Common myeloid progenitor, CD34-positive (primary cell): ENCODE data around the gene CHST3.
"Not testable (repeated sequence)": the region's sequence is repeated elsewhere in the genome, so short reads cannot be mapped to it uniquely, and the experiment has no call there.

Source experiments
- CTCF ChIA-PET: fragments of 350-600 bp; sonication (Branson Sonifier 250); formaldehyde crosslinking; loops from one replicate; lab custom pipeline; 2021; ENCODE audit warnings: antibody characterized with exemption; lab: Charles Lee
- POLR2A ChIA-PET: fragments of 350-600 bp; sonication (Branson Sonifier 250); formaldehyde crosslinking; loops from one replicate; lab custom pipeline; 2021; ENCODE audit warnings: antibody characterized with exemption; lab: Charles Lee
- DNase-seq, 3 donors: peaks; one replicate each; pipeline versions ENCODE4 v3.0.0 to v3.0.0-alpha.2; 2013
- H3K27ac ChIP-seq, 2 experiments: 1 replicate in 1 of 2; 2 replicates in 1 of 2; pipeline ENCODE4 v1.7.0; 2013; ENCODE audit warnings: inconsistent platforms in 2 of 2, low read length in 2 of 2, mild to moderate bottlenecking in 2 of 2, low read depth in 1 of 2, moderate library complexity in 1 of 2; ENCODE audit not compliant: severe bottlenecking in 2 of 2, insufficient read depth in 1 of 2, poor library complexity in 1 of 2
- H3K27me3 ChIP-seq, 5 experiments: replicated peaks in 2 of 5; 1 replicate in 3 of 5; 2 replicates in 2 of 5; pipeline versions ENCODE4 v1.6.1 to v1.7.0; 2013; ENCODE audit warnings: low read length in 4 of 5, mild to moderate bottlenecking in 2 of 5, moderate library complexity in 2 of 5, inconsistent platforms in 1 of 5; ENCODE audit not compliant: insufficient read depth in 5 of 5, control insufficient read depth in 4 of 5
- H3K36me3 ChIP-seq, 4 experiments: 1 replicate in 2 of 4; 2 replicates in 2 of 4; pipeline versions ENCODE4 v1.6.1 to v1.7.0; 2013; ENCODE audit warnings: low read length in 3 of 4, control low read depth in 1 of 4, mild to moderate bottlenecking in 1 of 4; ENCODE audit not compliant: control insufficient read depth in 4 of 4, insufficient read depth in 4 of 4
- H3K4me1 ChIP-seq, 4 experiments: 1 replicate in 3 of 4; 2 replicates in 1 of 4; pipeline versions ENCODE4 v1.6.1 to v1.7.1; 2013; ENCODE audit warnings: low read length in 3 of 4, mild to moderate bottlenecking in 3 of 4, control low read depth in 1 of 4, inconsistent platforms in 1 of 4, moderate library complexity in 1 of 4; ENCODE audit not compliant: control insufficient read depth in 4 of 4, insufficient read depth in 4 of 4; ENCODE audit errors: control extremely low read depth in 1 of 4
- H3K4me3 ChIP-seq, 7 experiments: 1 replicate in 4 of 7; 2 replicates in 3 of 7; pipeline versions ENCODE4 v1.5.1 to v1.7.0; 2013; ENCODE audit warnings: mild to moderate bottlenecking in 7 of 7, low read length in 6 of 7, moderate library complexity in 6 of 7, inconsistent platforms in 2 of 7, low read depth in 2 of 7, control low read depth in 1 of 7; ENCODE audit not compliant: insufficient read depth in 4 of 7, control insufficient read depth in 1 of 7; ENCODE audit errors: extremely low read depth in 1 of 7
- H3K9me3 ChIP-seq, 5 experiments: 1 replicate in 4 of 5; 2 replicates in 1 of 5; pipeline versions ENCODE4 v1.6.1 to v1.7.1; 2013; ENCODE audit warnings: low read length in 4 of 5, mild to moderate bottlenecking in 2 of 5, inconsistent platforms in 1 of 5, low read depth in 1 of 5, moderate library complexity in 1 of 5; ENCODE audit not compliant: control insufficient read depth in 4 of 5, insufficient read depth in 2 of 5; ENCODE audit errors: control extremely low read depth in 1 of 5
- WGBS: methylation state at CpG from one replicate; pipeline ENCODE4 v1.1.5; 2013; ENCODE audit not compliant: insufficient coverage; 5-methylcytosine and 5-hydroxymethylcytosine counted together

Gene CHST3

DNA sequence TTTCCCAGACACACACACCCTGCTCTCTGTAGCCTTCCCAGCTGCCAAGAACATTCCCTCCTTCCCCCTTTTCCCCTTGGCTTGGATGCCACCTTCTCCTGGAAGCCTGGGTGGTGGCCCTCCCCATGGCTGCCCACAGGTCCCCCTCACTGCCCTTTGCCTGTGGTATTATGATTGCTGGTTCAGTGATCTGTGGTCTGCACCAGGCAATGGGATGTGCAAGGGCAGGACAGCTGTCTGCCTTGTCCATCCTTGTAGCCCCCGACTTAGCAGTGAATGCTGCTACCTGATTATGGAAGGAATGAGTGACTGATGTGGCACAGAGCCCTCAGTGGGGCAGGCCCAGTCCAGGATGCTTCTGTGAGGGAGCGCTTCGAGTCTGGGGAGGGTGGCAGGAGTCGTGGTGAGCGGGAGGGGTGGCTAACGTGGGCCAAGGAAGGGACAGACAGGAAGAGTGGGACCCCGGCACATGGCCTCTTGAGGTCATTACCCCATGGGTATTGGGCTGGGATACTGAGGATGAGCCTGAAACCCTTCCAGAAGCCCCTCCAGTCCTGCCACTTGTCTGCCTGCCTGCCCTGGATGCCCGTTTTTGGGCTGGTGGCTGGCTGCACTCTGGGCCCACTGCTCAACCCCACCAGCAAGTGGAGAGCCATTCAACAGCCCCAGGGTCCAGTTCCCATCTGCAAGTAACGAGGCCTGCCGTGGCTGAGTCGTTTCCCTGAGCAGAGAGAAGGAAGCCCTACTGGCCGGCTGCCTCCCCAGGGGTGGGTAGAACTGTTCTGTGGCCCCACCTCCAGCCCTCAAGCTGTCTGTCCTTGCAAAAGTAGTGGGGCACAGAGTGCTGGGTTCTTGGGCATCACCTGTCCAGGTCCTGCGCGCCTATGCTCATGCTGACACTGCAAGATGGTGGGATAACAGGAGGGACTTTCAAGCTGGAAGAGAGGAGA, 8.8 kb downstream of the CHST3 start:
- H3K4me3 ChIP-seq = no peak overlapping the region
- no peak for DNase-seq
- no peaks in the 10 kb centered on the region for H3K36me3 ChIP-seq
- H3K9me3 ChIP-seq = no peaks in the 10 kb centered on the region
- ChIA-PET POLR2A (no interaction called here), CTCF (no interaction called here)
- H3K27ac ChIP-seq = no peak overlapping the region
- H3K27me3 ChIP-seq = peaks cover 0 to 12% (median 0%) of the 10 kb centered on the region in 5 experiments
- WGBS = 87% methylated on average over 9 of the region's 14 CpGs
- no peaks in the 10 kb centered on the region for H3K4me1 ChIP-seq

GRCh38 chr10:71973777-71974488, 9.7 kb downstream of the CHST3 start:
- no peaks in the 10 kb centered on the region for H3K4me1 ChIP-seq
- WGBS = 90% methylated on average over 5 of the region's 9 CpGs
- CTCF ChIA-PET = interaction anchor here (1.1 kb wide), 1 partner anchor 10 kb away, joined by 3 read pairs; no protein-coding TSS in a partner anchor
- H3K36me3 ChIP-seq = no peaks in the 10 kb centered on the region
- no peak overlapping the region for H3K27ac ChIP-seq
- DNase-seq = no peak
- H3K4me3 ChIP-seq = no peak overlapping the region
- POLR2A ChIA-PET = no interaction called here
- H3K9me3 ChIP-seq = no peaks in the 10 kb centered on the region
- H3K27me3 ChIP-seq = peaks cover 0 to 9% (median 0%) of the 10 kb centered on the region in 5 experiments

GRCh38 chr10:71974489-71975021, 10.4 kb downstream of the CHST3 start:
- H3K9me3 ChIP-seq = no peaks in the 10 kb centered on the region
- DNase-seq = no peak
- WGBS = 96% methylated on average over 5 of the region's 6 CpGs
- ChIA-PET POLR2A (no interaction called here), CTCF (interaction anchor here (1.1 kb wide), 1 partner anchor 9 kb away, joined by 3 read pairs; no protein-coding TSS in a partner anchor)
- H3K4me1 ChIP-seq = no peaks in the 10 kb centered on the region
- no peak overlapping the region for H3K27ac ChIP-seq
- H3K4me3 ChIP-seq = no peak overlapping the region
- H3K36me3 ChIP-seq = no peaks in the 10 kb centered on the region
- H3K27me3 ChIP-seq = peaks cover 0 to 4% (median 0%) of the 10 kb centered on the region in 5 experiments

DNA sequence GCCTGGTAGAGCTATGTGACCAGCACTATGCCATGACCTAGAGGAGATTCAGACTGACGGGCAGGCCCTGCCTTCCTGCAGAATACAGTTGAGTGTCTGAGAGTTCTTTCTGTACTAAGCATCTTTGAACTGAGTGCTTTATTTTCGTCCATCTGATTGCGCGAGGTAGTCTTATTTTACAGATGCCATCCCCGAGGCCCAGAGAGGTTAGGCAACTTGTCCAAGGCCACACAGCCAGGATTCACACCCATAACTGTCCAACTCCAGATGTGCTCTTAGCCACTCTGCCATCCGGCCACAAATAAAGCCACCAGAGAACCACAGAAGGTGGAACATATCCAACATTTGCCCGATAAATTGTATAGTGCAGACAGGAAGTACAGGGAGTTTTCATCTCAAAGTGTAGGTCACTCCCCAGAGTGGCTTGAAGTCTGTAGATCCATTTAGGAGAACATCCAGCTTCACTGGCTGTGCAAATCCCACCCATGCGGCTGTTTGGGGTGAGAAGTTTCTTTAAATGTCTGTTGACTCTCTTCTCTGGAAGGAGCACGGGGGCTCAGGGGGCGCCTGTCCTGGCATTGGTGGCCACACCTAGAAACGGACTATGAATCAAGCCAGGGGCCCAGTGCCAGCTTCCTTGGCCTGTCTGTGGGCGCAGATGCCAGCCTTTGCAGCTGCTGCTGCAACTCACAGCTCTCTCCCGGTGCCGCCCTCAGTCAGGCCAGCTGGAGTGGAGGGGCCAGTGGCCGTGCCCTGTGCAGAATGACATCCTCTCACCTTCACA, 11.1 kb downstream of the CHST3 start:
- Histone ChIP-seq H3K9me3 (no peaks in the 10 kb centered on the region), H3K4me1 (no peaks in the 10 kb centered on the region), H3K27ac (no peak overlapping the region)

DNA sequence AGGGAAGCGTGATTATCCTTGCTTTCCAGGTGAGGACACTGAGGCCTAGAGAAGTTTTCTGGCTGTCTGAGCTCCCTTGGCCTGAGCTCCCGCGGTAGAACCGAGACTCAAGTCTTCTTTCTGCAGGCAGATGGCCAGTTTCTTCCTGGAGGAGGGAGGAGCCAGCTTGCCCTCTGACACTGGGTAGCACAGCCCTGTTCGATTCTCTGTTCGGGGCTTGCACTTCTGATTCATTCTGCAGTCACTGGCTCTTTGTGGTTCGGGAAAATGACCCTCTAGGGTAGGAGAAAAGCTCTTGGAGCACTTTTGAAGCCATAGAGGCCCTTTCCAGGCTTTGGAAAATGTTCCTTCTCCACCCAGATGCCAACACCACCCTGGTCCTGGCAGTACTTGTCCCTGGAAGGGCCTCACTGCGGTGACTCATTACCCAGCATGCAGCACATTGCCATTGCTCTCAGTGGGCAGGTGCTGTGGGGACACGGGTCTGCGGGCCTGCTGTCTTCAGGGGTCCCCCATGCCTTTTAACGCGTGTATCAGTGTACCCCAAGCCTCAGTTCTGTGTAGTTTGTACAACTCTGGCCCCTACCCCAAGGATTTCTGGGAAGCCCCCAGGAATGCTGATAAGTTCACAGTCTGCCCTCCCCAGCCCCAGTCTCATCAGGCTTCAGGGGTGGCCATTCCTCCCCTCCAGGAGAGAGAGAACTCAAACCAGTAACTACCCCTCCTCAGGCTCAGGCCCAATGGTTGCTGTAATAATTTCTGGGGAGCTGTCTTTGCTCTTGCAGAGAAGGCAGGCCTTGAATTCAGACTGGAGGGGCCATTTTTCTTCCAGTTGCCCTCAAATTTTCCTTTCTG, 11.9 kb downstream of the CHST3 start:
- no peak for DNase-seq
- ChIA-PET POLR2A (interaction anchor here (0.6 to 0.9 kb wide), 2 partner anchors 36 to 374 kb away, joined by 3 to 10 read pairs; no protein-coding TSS in a partner anchor), CTCF (interaction anchor here (0.9 to 1.5 kb wide), 2 partner anchors 12 to 19 kb away, joined by 3 read pairs; no protein-coding TSS in a partner anchor)
- H3K36me3 ChIP-seq = no peaks in the 10 kb centered on the region
- H3K27ac ChIP-seq = no peak overlapping the region
- H3K27me3 ChIP-seq = peaks cover 0 to 4% (median 0%) of the 10 kb centered on the region in 5 experiments
- H3K4me3 ChIP-seq = no peak overlapping the region
- no peaks in the 10 kb centered on the region for H3K9me3 ChIP-seq
- WGBS = 87% methylated on average over 12 of the region's 12 CpGs
- peaks cover 0 to 2% (median 0%) of the 10 kb centered on the region in 4 experiments for H3K4me1 ChIP-seq

More for the DNA sequence above, 11.1 kb downstream of the CHST3 start:
- POLR2A ChIA-PET = interaction anchor here (0.6 kb wide), 1 partner anchor 375 kb away, joined by 10 read pairs; no protein-coding TSS in a partner anchor
- Histone ChIP-seq H3K27me3 (peaks cover 0 to 4% (median 0%) of the 10 kb centered on the region in 5 experiments), H3K36me3 (no peaks in the 10 kb centered on the region), H3K4me3 (no peak overlapping the region)
- WGBS = 89% methylated on average over 13 of the region's 15 CpGs
- no peak for DNase-seq
- CTCF ChIA-PET = no interaction called here

GRCh38 chr10:71977614-71977903, 13.4 kb downstream of the CHST3 start:
- H3K9me3 ChIP-seq, H3K4me1 ChIP-seq, POLR2A ChIA-PET, H3K27me3 ChIP-seq, H3K36me3 ChIP-seq, H3K27ac ChIP-seq, H3K4me3 ChIP-seq, DNase-seq: not testable (repeated sequence)
- CTCF ChIA-PET = interaction anchor here (1.2 kb wide), 2 partner anchors 11 to 12 kb away, joined by 3 to 5 read pairs; no protein-coding TSS in a partner anchor
- WGBS = no CpG with 5 or more reads among the region's 1 CpG
